Activated B cell treated with CpG ODN at 0.5 μM for 24 hours (primary cell): ENCODE measurements around the gene MMP1. TPM values are rescaled to one million over a fixed set of nuclear protein-coding genes. Genes with fewer than 3 reads are reported as not detected.

ENCODE experiments used
- ATAC-seq: fragments of 200-7000 bp; cut with Tn5 transposase; one replicate; pipeline ENCODE4 v1.10.0; 2021; ENCODE audit warnings: low read depth, mild to moderate bottlenecking, moderate library complexity
- CTCF ChIA-PET: fragments of 350-600 bp; sonication (Branson Sonifier 250); formaldehyde crosslinking; loops from one replicate; lab custom pipeline; 2021; ENCODE audit warnings: antibody characterized with exemption; lab: Charles Lee
- POLR2A ChIA-PET: fragments of 350-600 bp; sonication (Branson Sonifier 250); formaldehyde crosslinking; loops from one replicate; lab custom pipeline; 2021; ENCODE audit warnings: antibody characterized with exemption; lab: Charles Lee
- DNase-seq: peaks from one replicate; pipeline ENCODE4 v3.0.0; 2022
- H3K27ac Mint-ChIP-seq: one replicate; pipeline ENCODE4 v1.8.0; 2020; ENCODE audit warnings: mixed read lengths
- H3K27me3 Mint-ChIP-seq: one replicate; pipeline ENCODE4 v1.8.0; 2021; ENCODE audit warnings: mixed read lengths
- H3K36me3 Mint-ChIP-seq: one replicate; pipeline ENCODE4 v1.8.0; 2021; ENCODE audit warnings: low read depth, mixed read lengths
- H3K4me1 Mint-ChIP-seq: one replicate; pipeline ENCODE4 v1.8.0; 2021; ENCODE audit warnings: mixed read lengths
- H3K4me3 Mint-ChIP-seq: one replicate; pipeline ENCODE4 v1.8.0; 2020; ENCODE audit warnings: mild to moderate bottlenecking, mixed read lengths
- H3K9me3 Mint-ChIP-seq: one replicate; pipeline ENCODE4 v1.8.0; 2020; ENCODE audit warnings: mixed read lengths
- CTCF ChIP-seq: fragments of 200-600 bp; IDR thresholded peaks from one replicate; pipeline ENCODE4 v1.8.0; 2022; ENCODE audit warnings: antibody characterized with exemption, mild to moderate bottlenecking
- intact Hi-C: fragments of 100-400 bp; cut with micrococcal nuclease; formaldehyde crosslinking; loops from one replicate; pipeline ENCODE4 v1.15.1; 2024
- total RNA-seq: library from RNA; stranded (reverse); gene quantifications from 2 replicates; pipeline ENCODE4 v1.2.3, GENCODE V29; 2022

The MMP1 gene
- total RNA-seq, 1 donor from 2014 or later = not detected

- Mint-ChIP-seq H3K27me3 (peaks cover 11% of the 10 kb centered on the region), H3K4me1 (no peaks in the 10 kb centered on the region), H3K36me3 (no peaks in the 10 kb centered on the region), H3K9me3 (no peaks in the 10 kb centered on the region), H3K4me3 (no peak overlapping the region), H3K27ac (no peak overlapping the region)
- TF ChIP-seq CTCF = no peak
- ATAC-seq (no peak), DNase-seq (no peak)
- intact Hi-C loops = loop anchor here (5.0 kb wide), 1 partner anchor 134 kb away; no protein-coding TSS in a partner anchor
- ChIA-PET CTCF (no interaction called here), POLR2A (no interaction called here)
These were observed 10.0 kb upstream of the MMP1 start for GRCh38 chr11:102807921-102808320.

- no peak overlapping the region for H3K4me3 Mint-ChIP-seq
- ATAC-seq (no peak), DNase-seq (no peak)
- no peaks in the 10 kb centered on the region for H3K4me1 Mint-ChIP-seq
- H3K27ac Mint-ChIP-seq = no peak overlapping the region
- H3K36me3 Mint-ChIP-seq = no peaks in the 10 kb centered on the region
- intact Hi-C loops = loop anchor here (5.0 kb wide), 1 partner anchor 136 kb away; no protein-coding TSS in a partner anchor
- no peaks in the 10 kb centered on the region for H3K9me3 Mint-ChIP-seq
- peaks cover 11% of the 10 kb centered on the region for H3K27me3 Mint-ChIP-seq
- ChIA-PET POLR2A (no interaction called here), CTCF (no interaction called here)
- TF ChIP-seq CTCF = no peak
These were observed 8.3 kb upstream of the MMP1 start for GRCh38 chr11:102806296-102806695.

- intact Hi-C loops = no loop called here
- H3K36me3 Mint-ChIP-seq = no peaks in the 10 kb centered on the region
- ChIA-PET CTCF (interaction anchor here (1.0 kb wide), 1 partner anchor 9 kb away, joined by 3 read pairs; no protein-coding TSS in a partner anchor), POLR2A (no interaction called here)
- no peak overlapping the region for H3K27ac Mint-ChIP-seq
- ATAC-seq (no peak), DNase-seq (no peak)
- peaks cover 4% of the 10 kb centered on the region for H3K27me3 Mint-ChIP-seq
- TF ChIP-seq CTCF = no peak
- no peaks in the 10 kb centered on the region for H3K4me1 Mint-ChIP-seq
- no peak overlapping the region for H3K4me3 Mint-ChIP-seq
- H3K9me3 Mint-ChIP-seq = no peaks in the 10 kb centered on the region
These were observed 4.4 kb upstream of the MMP1 start for GRCh38 chr11:102802341-102802740.

- H3K27ac Mint-ChIP-seq = no peak overlapping the region
- H3K27me3 Mint-ChIP-seq = peaks cover 4% of the 10 kb centered on the region
- no peaks in the 10 kb centered on the region for H3K36me3 Mint-ChIP-seq
- H3K9me3 Mint-ChIP-seq = no peaks in the 10 kb centered on the region
- intact Hi-C loops = no loop called here
- no peak for TF ChIP-seq CTCF
- no peak for DNase-seq
- ChIA-PET POLR2A (no interaction called here), CTCF (interaction anchor here (0.7 kb wide), 1 partner anchor 676 kb away, joined by 3 read pairs; no protein-coding TSS in a partner anchor)
- no peak overlapping the region for H3K4me3 Mint-ChIP-seq
- H3K4me1 Mint-ChIP-seq = no peaks in the 10 kb centered on the region
- ATAC-seq = no peak
These were observed 2.8 kb upstream of the MMP1 start for GRCh38 chr11:102800767-102801166.

GRCh38 chr11:102799681-102800340, 1.9 kb upstream of the MMP1 start:
- H3K9me3 Mint-ChIP-seq = no peaks in the 10 kb centered on the region
- H3K27ac Mint-ChIP-seq = no peak overlapping the region
- no peak for TF ChIP-seq CTCF
- peaks cover 4% of the 10 kb centered on the region for H3K27me3 Mint-ChIP-seq
- H3K4me1 Mint-ChIP-seq = no peaks in the 10 kb centered on the region
- CTCF ChIA-PET = interaction anchor here (0.7 kb wide), 1 partner anchor 675 kb away, joined by 3 read pairs; no protein-coding TSS in a partner anchor
- DNase-seq = no peak
- no peak overlapping the region for H3K4me3 Mint-ChIP-seq
- ATAC-seq = no peak
- POLR2A ChIA-PET = no interaction called here
- intact Hi-C loops = no loop called here
- no peaks in the 10 kb centered on the region for H3K36me3 Mint-ChIP-seq
